ENCODE measurements around the gene DPF3.

DPF3 gene

DNA sequence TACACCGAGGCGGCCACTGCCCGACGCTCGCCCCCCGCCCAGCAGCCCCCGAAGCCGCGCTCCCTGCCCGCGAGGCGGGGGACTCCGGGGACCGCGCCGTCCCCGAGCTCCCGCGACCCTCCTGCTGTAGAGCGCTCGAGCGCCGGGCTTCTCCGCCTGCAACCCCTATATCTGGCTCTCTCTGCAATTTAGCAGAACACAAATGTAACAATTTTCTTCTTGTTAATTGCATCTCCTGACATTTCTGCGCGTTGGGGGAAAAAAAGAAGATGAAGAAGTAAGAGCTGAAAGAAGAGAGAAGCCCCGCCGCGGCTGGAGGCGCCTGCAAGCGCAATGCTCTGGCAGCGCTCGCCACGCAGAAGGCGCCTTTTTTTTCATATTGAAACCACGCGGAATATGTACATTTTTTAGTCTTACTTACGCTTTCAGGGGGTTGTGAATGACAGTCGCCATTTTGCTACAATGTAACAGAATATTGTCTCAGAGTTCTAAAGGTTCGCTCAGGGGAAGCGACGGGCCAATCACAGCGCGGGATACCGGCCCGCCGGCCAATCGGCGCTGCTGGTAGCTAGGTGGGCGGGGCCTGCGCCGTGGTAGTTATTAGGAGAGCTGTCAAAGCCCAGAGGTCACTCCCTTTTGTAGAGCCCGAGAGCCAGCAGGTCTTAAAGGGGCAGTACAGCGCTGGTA is at the start of gene DPF3:
Gene DPF3 (minus strand): TSS at position 466 of the 687 bp plus-strand sequence. CDS start 13 bp downstream, at position 453.
- H3K27me3 ChIP-seq (ENCODE audit: control insufficient read depth in 5 of 5, insufficient read depth in 4 of 5, low read length in 5 of 5), result peaks cover 7 to 18% (median 10%) of the 10 kb centered on the region in 5 donors
- H3K27ac ChIP-seq (ENCODE audit: low read depth, low read length), result peak within 1 kb of the TSS; percentile 11
- no peaks in the 10 kb centered on the region for H3K36me3 ChIP-seq (ENCODE audit: control insufficient read depth in 5 of 5, insufficient read depth in 5 of 5, low read length in 5 of 5)
- H3K4me3 ChIP-seq (ENCODE audit: low read depth in 1 of 5, low read length in 5 of 5), result peak within 1 kb of the TSS; percentile 87 to 95 (median 92)
- H3K4me1 ChIP-seq (ENCODE audit: control insufficient read depth in 5 of 5, insufficient read depth in 5 of 5, low read length in 5 of 5), result peaks cover 3 to 28% (median 28%) of the 10 kb centered on the region in 5 donors
- H3K9ac ChIP-seq (ENCODE audit: low read length in 5 of 5), result peak within 1 kb of the TSS; percentile 8 to 82 (median 70)
- no peaks in the 10 kb centered on the region for H3K9me3 ChIP-seq (ENCODE audit: control insufficient read depth in 5 of 5, low read length in 5 of 5)

DNA sequence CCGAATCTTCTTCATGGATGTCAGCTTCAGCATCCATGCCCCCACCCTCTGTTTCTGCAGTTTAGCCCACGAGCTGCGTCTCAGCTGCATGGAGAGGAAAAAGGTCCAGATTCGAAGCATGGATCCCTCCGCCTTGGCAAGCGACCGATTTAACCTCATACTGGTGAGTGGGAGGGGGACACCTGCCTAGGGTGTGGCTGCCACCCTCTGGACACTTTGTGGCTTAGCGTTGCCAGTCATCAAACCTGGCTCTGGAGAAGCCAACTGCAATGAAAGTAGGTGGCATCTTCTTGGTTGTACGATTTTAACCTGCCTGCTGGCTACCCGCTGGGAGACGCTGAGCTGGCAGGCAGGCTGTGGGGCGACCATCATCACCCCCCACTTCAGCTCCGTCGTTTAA is 49.0 kb upstream of the DPF3 start:
- Histone ChIP-seq H3K9ac (ENCODE audit: low read length in 5 of 5) (no peak overlapping the region), H3K27me3 (ENCODE audit: control insufficient read depth in 5 of 5, insufficient read depth in 4 of 5, low read length in 5 of 5) (no peaks in the 10 kb centered on the region), H3K4me1 (ENCODE audit: control insufficient read depth in 5 of 5, insufficient read depth in 5 of 5, low read length in 5 of 5) (no peaks in the 10 kb centered on the region), H3K9me3 (ENCODE audit: control insufficient read depth in 5 of 5, low read length in 5 of 5) (no peaks in the 10 kb centered on the region), H3K36me3 (ENCODE audit: control insufficient read depth in 5 of 5, insufficient read depth in 5 of 5, low read length in 5 of 5) (peaks cover 5 to 83% (median 70%) of the 10 kb centered on the region in 5 donors), H3K27ac (ENCODE audit: low read depth, low read length) (no peak overlapping the region), H3K4me3 (ENCODE audit: low read depth in 1 of 5, low read length in 5 of 5) (no peak overlapping the region)

DNA sequence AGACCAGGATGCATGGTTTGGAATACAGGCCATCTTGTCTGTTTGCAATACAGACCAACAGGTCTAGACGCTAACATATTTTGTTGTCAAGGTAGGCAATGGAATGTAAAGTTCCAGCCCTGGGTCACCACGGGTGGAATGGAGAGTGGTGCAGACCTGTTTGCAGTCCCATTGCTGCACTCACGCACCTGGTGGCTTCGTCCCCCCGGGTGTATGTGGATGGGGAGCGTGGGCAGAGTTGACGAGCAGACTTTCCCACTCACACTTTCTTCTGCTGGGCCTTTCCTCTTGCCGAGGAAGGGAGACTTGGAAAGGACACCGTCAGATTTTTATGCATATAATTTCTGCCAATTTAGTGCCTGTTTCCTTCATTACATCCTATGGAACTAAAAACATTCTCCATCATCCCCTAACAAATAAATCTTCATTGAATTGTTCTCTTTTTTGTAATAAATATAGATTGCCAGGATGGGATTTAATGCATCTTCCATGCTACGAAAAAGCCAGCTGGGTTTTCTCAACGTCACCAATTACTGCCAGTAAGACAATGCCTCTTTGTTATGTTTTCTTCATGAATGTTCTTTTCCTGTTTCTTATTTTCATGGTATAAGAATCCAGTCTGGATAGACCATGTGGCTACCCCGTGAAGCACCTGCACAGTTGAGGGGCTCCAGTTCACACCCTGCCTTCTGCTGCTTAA is 47.5 kb upstream of the DPF3 start:
- Histone ChIP-seq H3K36me3 (ENCODE audit: control insufficient read depth in 5 of 5, insufficient read depth in 5 of 5, low read length in 5 of 5) (peaks cover 5 to 71% (median 58%) of the 10 kb centered on the region in 5 donors), H3K4me3 (ENCODE audit: low read depth in 1 of 5, low read length in 5 of 5) (no peak overlapping the region), H3K27ac (ENCODE audit: low read depth, low read length) (no peak overlapping the region), H3K4me1 (ENCODE audit: control insufficient read depth in 5 of 5, insufficient read depth in 5 of 5, low read length in 5 of 5) (no peaks in the 10 kb centered on the region), H3K9ac (ENCODE audit: low read length in 5 of 5) (no peak overlapping the region), H3K27me3 (ENCODE audit: control insufficient read depth in 5 of 5, insufficient read depth in 4 of 5, low read length in 5 of 5) (no peaks in the 10 kb centered on the region), H3K9me3 (ENCODE audit: control insufficient read depth in 5 of 5, low read length in 5 of 5) (no peaks in the 10 kb centered on the region)

DNA sequence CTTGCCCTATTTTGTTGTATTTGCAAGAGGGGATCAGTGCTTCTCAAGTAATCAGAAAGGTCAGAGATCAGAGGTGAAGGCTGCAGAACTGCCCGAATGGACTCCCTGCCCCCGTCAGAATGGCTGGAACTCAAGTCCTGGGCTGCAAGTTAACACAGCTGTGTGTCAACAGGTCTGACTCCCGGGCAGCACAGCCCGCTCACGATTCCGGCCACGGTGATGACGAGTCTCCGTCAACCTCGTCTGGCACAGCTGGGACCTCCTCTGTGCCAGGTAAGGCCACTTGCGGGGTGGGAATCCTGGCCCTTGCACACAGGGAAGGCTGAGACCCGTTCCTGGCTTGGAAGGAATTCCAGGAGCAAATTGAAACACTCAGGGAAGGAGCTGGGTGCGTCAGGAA is 45.7 kb upstream of the DPF3 start:
- no peaks in the 10 kb centered on the region for H3K9me3 ChIP-seq (ENCODE audit: control insufficient read depth in 5 of 5, low read length in 5 of 5)

DNA sequence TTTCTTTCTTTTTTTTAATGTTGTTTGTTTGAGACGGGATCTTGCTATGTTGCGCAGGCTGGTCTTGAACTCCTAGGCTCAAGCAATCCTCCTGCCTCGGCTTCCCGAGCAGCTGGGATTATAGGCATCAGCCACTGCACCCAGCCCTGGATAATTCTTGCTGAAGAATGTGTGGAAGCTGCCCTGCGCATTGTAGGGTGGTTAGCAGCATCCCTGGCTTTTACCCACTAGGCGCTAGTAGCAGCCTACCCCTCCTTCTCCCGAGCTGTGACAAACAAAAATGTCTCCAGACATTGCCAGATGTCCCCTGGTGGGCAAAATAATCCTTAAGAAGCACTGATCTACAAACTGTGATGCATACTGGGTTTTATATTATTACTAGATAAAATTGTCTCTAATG is 39.0 kb upstream of the DPF3 start:
- Histone ChIP-seq H3K9me3 (ENCODE audit: control insufficient read depth in 5 of 5, low read length in 5 of 5) (no peaks in the 10 kb centered on the region), H3K4me3 (ENCODE audit: low read depth in 1 of 5, low read length in 5 of 5) (no peak overlapping the region), H3K4me1 (ENCODE audit: control insufficient read depth in 5 of 5, insufficient read depth in 5 of 5, low read length in 5 of 5) (no peaks in the 10 kb centered on the region), H3K27ac (ENCODE audit: low read depth, low read length) (no peak overlapping the region), H3K27me3 (ENCODE audit: control insufficient read depth in 5 of 5, insufficient read depth in 4 of 5, low read length in 5 of 5) (no peaks in the 10 kb centered on the region), H3K9ac (ENCODE audit: low read length in 5 of 5) (no peak overlapping the region), H3K36me3 (ENCODE audit: control insufficient read depth in 5 of 5, insufficient read depth in 5 of 5, low read length in 5 of 5) (peaks cover 0 to 1% (median under 1%) of the 10 kb centered on the region in 5 donors)

More for the DNA sequence above, 45.7 kb upstream of the DPF3 start:
- Histone ChIP-seq H3K27me3 (ENCODE audit: control insufficient read depth in 5 of 5, insufficient read depth in 4 of 5, low read length in 5 of 5) (no peaks in the 10 kb centered on the region), H3K27ac (ENCODE audit: low read depth, low read length) (no peak overlapping the region), H3K36me3 (ENCODE audit: control insufficient read depth in 5 of 5, insufficient read depth in 5 of 5, low read length in 5 of 5) (peaks cover 5 to 59% (median 51%) of the 10 kb centered on the region in 5 donors), H3K4me3 (ENCODE audit: low read depth in 1 of 5, low read length in 5 of 5) (no peak overlapping the region), H3K4me1 (ENCODE audit: control insufficient read depth in 5 of 5, insufficient read depth in 5 of 5, low read length in 5 of 5) (no peaks in the 10 kb centered on the region), H3K9ac (ENCODE audit: low read length in 5 of 5) (no peak overlapping the region)

DNA sequence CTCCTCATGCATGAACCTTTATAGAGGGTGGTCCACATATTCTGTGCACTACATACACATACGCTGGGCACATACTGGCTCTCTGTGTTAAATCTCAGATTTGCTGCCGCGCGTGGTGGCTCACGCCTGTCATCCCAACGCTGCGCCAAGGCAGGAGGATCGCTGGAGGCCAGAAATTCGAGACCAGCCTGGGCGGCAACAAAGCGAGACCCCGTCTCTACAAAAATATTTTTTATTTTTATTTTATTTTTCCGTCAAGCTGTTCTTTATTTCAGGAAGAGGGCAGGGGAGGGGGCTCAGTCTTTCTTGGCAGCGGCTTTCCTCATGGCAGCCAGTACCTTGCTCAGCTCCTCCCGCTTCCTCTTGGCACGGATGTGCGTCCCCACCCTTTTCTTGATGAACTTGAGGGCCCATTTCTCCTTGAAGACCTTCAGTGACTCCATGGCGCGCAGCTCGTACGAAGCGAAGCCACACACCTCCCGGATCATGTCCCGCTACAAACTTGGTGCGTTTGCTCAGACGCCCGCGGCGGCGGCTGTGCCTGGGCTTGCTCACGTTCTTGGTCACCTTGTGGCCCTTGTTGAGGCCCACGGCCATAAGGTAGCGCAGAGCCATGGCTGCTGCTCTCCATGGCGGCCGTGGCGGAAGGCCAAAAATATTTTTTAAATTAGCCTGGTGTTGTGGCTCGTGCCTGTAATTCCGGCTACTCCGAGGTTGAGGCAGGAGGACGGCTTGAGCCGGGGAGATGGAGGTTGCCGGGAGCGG is 35.6 kb upstream of the DPF3 start:
- no peak overlapping the region for H3K9ac ChIP-seq (ENCODE audit: low read length in 5 of 5)
- no peaks in the 10 kb centered on the region for H3K9me3 ChIP-seq (ENCODE audit: control insufficient read depth in 5 of 5, low read length in 5 of 5)
- peaks cover 1 to 21% (median 14%) of the 10 kb centered on the region in 5 donors for H3K4me1 ChIP-seq (ENCODE audit: control insufficient read depth in 5 of 5, insufficient read depth in 5 of 5, low read length in 5 of 5)
- no peaks in the 10 kb centered on the region for H3K36me3 ChIP-seq (ENCODE audit: control insufficient read depth in 5 of 5, insufficient read depth in 5 of 5, low read length in 5 of 5)
- H3K27ac ChIP-seq (ENCODE audit: low read depth, low read length), result no peak overlapping the region
- H3K4me3 ChIP-seq (ENCODE audit: low read depth in 1 of 5, low read length in 5 of 5), result no peak overlapping the region
- H3K27me3 ChIP-seq (ENCODE audit: control insufficient read depth in 5 of 5, insufficient read depth in 4 of 5, low read length in 5 of 5), result no peaks in the 10 kb centered on the region

DNA sequence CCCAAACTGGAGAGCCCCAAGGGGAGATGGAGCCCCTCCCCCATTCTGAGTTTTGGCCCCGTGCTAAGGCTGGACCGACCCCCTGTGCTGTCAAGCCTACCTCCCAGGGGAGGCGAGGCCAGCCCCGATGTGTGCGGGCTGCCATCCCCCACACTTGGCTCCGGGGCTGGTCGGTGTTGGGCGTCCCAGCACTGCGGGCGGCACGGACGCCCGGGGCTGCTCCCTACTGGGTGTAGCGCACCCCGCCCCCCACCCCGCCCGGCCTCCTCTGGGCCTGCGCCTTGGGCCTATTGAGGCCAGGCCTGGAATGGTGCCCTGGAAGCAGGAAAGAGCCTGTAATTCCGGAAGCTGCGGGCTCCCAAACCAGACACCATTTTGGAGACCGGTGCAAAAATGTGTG is 35.0 kb upstream of the DPF3 start:
- Histone ChIP-seq H3K27me3 (ENCODE audit: control insufficient read depth in 5 of 5, insufficient read depth in 4 of 5, low read length in 5 of 5) (no peaks in the 10 kb centered on the region), H3K9me3 (ENCODE audit: control insufficient read depth in 5 of 5, low read length in 5 of 5) (no peaks in the 10 kb centered on the region), H3K36me3 (ENCODE audit: control insufficient read depth in 5 of 5, insufficient read depth in 5 of 5, low read length in 5 of 5) (no peaks in the 10 kb centered on the region), H3K27ac (ENCODE audit: low read depth, low read length) (no peak overlapping the region), H3K4me3 (ENCODE audit: low read depth in 1 of 5, low read length in 5 of 5) (no peak overlapping the region), H3K4me1 (ENCODE audit: control insufficient read depth in 5 of 5, insufficient read depth in 5 of 5, low read length in 5 of 5) (peaks cover 1 to 21% (median 14%) of the 10 kb centered on the region in 5 donors), H3K9ac (ENCODE audit: low read length in 5 of 5) (no peak overlapping the region)

DNA sequence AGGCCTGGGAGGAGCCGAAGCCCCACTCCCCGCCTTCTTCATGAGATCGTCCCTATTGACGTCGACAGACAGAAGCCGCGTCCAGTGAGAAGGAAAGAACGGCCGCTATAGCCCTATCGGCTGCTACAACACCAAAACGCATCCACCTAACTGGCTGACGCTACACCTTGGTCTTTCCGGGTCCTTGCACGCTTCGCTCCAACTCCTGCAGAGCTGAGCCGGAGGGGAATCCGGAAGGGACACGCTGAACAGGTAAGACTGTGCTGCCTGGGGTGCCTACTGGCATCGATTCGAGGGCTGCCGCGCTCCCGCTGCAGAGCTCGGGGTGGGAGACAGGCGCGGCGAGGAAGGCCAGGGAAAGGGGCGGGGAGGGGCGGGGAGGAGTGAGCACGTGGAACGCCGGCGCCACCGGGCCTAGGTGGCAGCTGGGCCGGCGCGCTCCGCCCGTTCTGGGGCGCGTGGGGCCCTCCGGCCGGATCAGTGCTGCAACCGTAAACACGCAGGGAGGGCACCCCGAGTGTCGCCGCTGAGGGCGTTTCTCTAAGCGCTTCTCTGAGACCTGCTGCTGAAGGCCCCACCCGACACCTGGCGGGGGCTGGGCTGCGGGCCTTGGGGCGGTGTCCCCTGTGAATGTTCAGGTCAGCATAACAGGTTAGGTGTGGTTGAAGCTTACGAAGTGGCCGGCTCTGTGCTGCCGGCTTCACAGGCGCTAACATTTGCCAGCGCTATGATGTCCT is 32.6 kb upstream of the DPF3 start, which contains the start of gene DCAF4:
Gene DCAF4 (plus strand): TSS at position 173 of the 737 bp plus-strand sequence. CDS start 11,515 bp downstream, outside the sequence.
- peak within 1 kb of the TSS; percentile 79 to 95 (median 93) for H3K4me3 ChIP-seq (ENCODE audit: low read depth in 1 of 5, low read length in 5 of 5)

DNA sequence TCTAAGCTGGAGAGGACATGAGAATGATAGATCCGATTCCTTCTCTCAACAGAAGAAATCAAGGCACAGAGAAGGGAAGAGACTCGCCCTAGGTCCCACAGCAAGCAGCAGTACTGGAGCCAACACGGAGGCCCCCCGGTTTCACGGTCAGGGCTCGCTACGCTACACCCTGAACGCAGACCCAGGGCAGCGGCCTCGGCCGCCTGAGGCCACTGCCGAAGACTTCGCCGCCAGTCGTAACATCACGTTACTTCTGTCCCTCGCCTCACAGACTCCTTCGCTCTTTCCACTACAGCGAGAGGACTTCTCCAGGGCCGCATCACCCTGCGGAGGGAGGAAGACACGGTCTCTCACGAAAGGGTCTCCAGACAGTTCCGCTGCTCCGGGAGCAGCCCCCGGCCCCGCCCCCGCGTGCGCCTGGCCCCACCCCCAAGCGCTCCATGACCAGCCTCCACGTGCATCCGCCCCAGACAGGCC is 32.0 kb upstream of the DPF3 start:
- peak overlapping the region; percentile 71 to 95 (median 91) for H3K4me3 ChIP-seq (ENCODE audit: low read depth in 1 of 5, low read length in 5 of 5)
- no peaks in the 10 kb centered on the region for H3K9me3 ChIP-seq (ENCODE audit: control insufficient read depth in 5 of 5, low read length in 5 of 5)
- no peak overlapping the region for H3K27ac ChIP-seq (ENCODE audit: low read depth, low read length)
- H3K9ac ChIP-seq (ENCODE audit: low read length in 5 of 5), result peak overlapping the region in 3 of 5 donors; percentile 41 to 67 (median 52)
- peaks cover 1 to 21% (median 14%) of the 10 kb centered on the region in 5 donors for H3K4me1 ChIP-seq (ENCODE audit: control insufficient read depth in 5 of 5, insufficient read depth in 5 of 5, low read length in 5 of 5)
- no peaks in the 10 kb centered on the region for H3K36me3 ChIP-seq (ENCODE audit: control insufficient read depth in 5 of 5, insufficient read depth in 5 of 5, low read length in 5 of 5)
- H3K27me3 ChIP-seq (ENCODE audit: control insufficient read depth in 5 of 5, insufficient read depth in 4 of 5, low read length in 5 of 5), result peaks cover 0 to 5% (median 0%) of the 10 kb centered on the region in 5 donors

More for the DNA sequence above, 32.6 kb upstream of the DPF3 start, which contains the start of gene DCAF4:
- peaks cover 1 to 21% (median 14%) of the 10 kb centered on the region in 5 donors for H3K4me1 ChIP-seq (ENCODE audit: control insufficient read depth in 5 of 5, insufficient read depth in 5 of 5, low read length in 5 of 5)
- no peaks in the 10 kb centered on the region for H3K36me3 ChIP-seq (ENCODE audit: control insufficient read depth in 5 of 5, insufficient read depth in 5 of 5, low read length in 5 of 5)
- H3K27me3 ChIP-seq (ENCODE audit: control insufficient read depth in 5 of 5, insufficient read depth in 4 of 5, low read length in 5 of 5), result no peaks in the 10 kb centered on the region
- H3K9ac ChIP-seq (ENCODE audit: low read length in 5 of 5), result peak within 1 kb of the TSS in 4 of 5 donors; percentile 72 to 82 (median 78)
- peak within 1 kb of the TSS; percentile 62 for H3K27ac ChIP-seq (ENCODE audit: low read depth, low read length)
- no peaks in the 10 kb centered on the region for H3K9me3 ChIP-seq (ENCODE audit: control insufficient read depth in 5 of 5, low read length in 5 of 5)

Data from subcutaneous abdominal adipose tissue (tissue), 5 donors.